Hepatocyte (in vitro differentiated cells): ENCODE measurements around the gene DNAH17. TPM values are rescaled to one million over a fixed set of nuclear protein-coding genes. Genes with fewer than 3 reads are reported as not detected.

Experiments used
- DNase-seq: peaks from one replicate; pipeline ENCODE4 v3.0.0-alpha.2; 2016; ENCODE audit warnings: low spot score
- H2AFZ ChIP-seq: fragments of 200-600 bp; sonication (generic); 2 replicates; pipeline ENCODE4 v1.6.0; 2016; ENCODE audit warnings: antibody characterized with exemption, mild to moderate bottlenecking
- H3K27ac ChIP-seq: fragments of 200-600 bp; sonication (generic); 2 replicates; pipeline ENCODE4 v1.5.1; 2016; ENCODE audit warnings: mild to moderate bottlenecking
- H3K27me3 ChIP-seq: fragments of 200-600 bp; sonication (generic); 2 replicates; pipeline ENCODE4 v1.6.1; 2016
- H3K36me3 ChIP-seq: fragments of 200-600 bp; sonication (generic); replicated peaks from 2 replicates; pipeline ENCODE4 v1.5.1; 2016; ENCODE audit warnings: low read depth; ENCODE audit not compliant: insufficient read depth
- H3K4me1 ChIP-seq: fragments of 200-600 bp; sonication (generic); 2 replicates; pipeline ENCODE4 v1.5.1; 2016; ENCODE audit warnings: mild to moderate bottlenecking, moderate library complexity; ENCODE audit not compliant: insufficient read depth
- H3K4me2 ChIP-seq: fragments of 200-600 bp; sonication (generic); 2 replicates; pipeline ENCODE4 v1.6.0; 2016
- H3K4me3 ChIP-seq: fragments of 200-600 bp; sonication (generic); 2 replicates; pipeline ENCODE4 v1.5.1; 2016; ENCODE audit warnings: mild to moderate bottlenecking
- H3K79me2 ChIP-seq: fragments of 200-600 bp; sonication (generic); 2 replicates; pipeline ENCODE4 v1.6.0; 2017; ENCODE audit warnings: mild to moderate bottlenecking
- H3K9me2 ChIP-seq: fragments of 200-600 bp; sonication (generic); replicated peaks from 2 replicates; pipeline ENCODE4 v1.6.0; 2017; ENCODE audit warnings: mild to moderate bottlenecking; ENCODE audit not compliant: insufficient read depth
- H3K9me3 ChIP-seq: fragments of 200-600 bp; sonication (generic); 2 replicates; pipeline ENCODE4 v1.5.1; 2016; ENCODE audit warnings: low read depth, mild to moderate bottlenecking
- H4K20me1 ChIP-seq: fragments of 200-600 bp; sonication (generic); 2 replicates; pipeline ENCODE4 v1.6.0; 2016; ENCODE audit warnings: mild to moderate bottlenecking; ENCODE audit not compliant: insufficient read depth, poor library complexity, severe bottlenecking
- CTCF ChIP-seq: fragments of 200-600 bp; sonication (generic); IDR thresholded peaks from 2 replicates; pipeline ENCODE4 v1.5.1; 2016; ENCODE audit warnings: antibody characterized with exemption, mild to moderate bottlenecking; ENCODE audit not compliant: poor library complexity
- EZH2 ChIP-seq: fragments of 200-600 bp; sonication (generic); IDR thresholded peaks from 2 replicates; pipeline ENCODE4 v1.6.1; 2016; ENCODE audit warnings: antibody characterized with exemption, mild to moderate bottlenecking, borderline replicate concordance
- EZH2phosphoT487 ChIP-seq: fragments of 200-600 bp; sonication (generic); IDR thresholded peaks from one replicate; pipeline ENCODE4 v1.6.1; 2018; ENCODE audit warnings: antibody characterized with exemption, mild to moderate bottlenecking, low read depth, moderate library complexity; ENCODE audit not compliant: unreplicated experiment, severe bottlenecking
- WGBS: methylation state at CpG from one replicate; pipeline ENCODE4 v1.1.6; 2016; ENCODE audit warnings: low lambda C conversion rate; ENCODE audit errors: missing lambda C conversion rate; 5-methylcytosine and 5-hydroxymethylcytosine counted together
- polyA plus RNA-seq: library from polyadenylated mRNA; unstranded; fragments of >200 nt; fragmentation: Nextera tagmentation; extraction: Ambion mirVana; gene quantifications from 2 replicates; pipeline ENCODE4 v1.2.1, GENCODE V29; 2016
- total RNA-seq: library from RNA; depleted of rRNA; stranded (reverse); fragments of >200 nt; gene quantifications from 2 replicates; pipeline ENCODE4 v1.2.3, GENCODE V29; 2014

DNAH17 gene
- total and polyA plus RNA-seq, 2 experiments from 2014 or later = 0.20 to 1.5 TPM

- 95% methylated on average over 16 of the region's 23 CpGs for WGBS
Measured at GRCh38 chr17:78524870-78525510, 52.2 kb downstream of the DNAH17 start.

DNA sequence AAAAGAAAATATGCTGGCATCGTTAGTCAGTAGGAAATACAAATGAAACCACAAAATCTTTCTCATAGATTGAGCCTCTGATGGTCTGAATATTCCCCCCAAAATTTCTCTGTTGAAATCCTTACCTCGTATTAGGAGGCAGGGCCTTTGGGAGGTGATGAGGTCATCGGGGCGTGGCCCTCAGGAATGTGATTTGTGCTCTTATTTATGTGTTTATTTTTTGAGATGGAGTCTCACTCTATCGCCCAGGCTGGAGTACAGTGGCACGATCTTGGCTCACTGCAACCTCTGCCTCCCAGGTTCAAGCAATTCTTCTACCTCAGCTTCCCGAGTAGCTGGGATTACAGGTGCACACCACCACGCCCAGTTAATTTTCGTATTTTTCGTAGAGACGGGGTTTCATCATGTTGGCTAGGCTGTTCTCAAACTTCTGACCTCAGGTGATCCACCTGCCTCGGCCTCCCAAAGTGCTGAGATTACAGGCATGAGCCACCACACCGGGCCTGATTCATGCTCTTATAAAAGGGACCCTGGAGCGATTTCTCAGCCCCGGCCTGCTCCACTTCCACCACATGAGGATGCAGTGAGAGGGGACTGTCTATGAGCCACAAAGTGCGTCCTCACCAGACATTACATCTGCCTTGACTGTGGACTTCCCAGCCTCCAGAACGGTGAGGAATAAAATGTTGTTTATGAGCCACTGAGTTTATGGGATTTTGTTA is 53.1 kb downstream of the DNAH17 start:
- Histone ChIP-seq H3K27ac (no peak overlapping the region), H3K4me1 (no peaks in the 10 kb centered on the region), H3K79me2 (no peaks in the 10 kb centered on the region), H4K20me1 (no peaks in the 10 kb centered on the region), H3K27me3 (no peaks in the 10 kb centered on the region), H3K4me3 (no peak overlapping the region), H3K36me3 (no peaks in the 10 kb centered on the region), H3K4me2 (no peak overlapping the region), H2AFZ (no peak overlapping the region), H3K9me3 (no peaks in the 10 kb centered on the region), H3K9me2 (no peaks in the 10 kb centered on the region)
- WGBS = 91% methylated on average over 17 of the region's 17 CpGs
- no peak for DNase-seq
- TF ChIP-seq CTCF (no peak), EZH2phosphoT487 (no peak), EZH2 (no peak)

More at GRCh38 chr17:78524870-78525510, 52.2 kb downstream of the DNAH17 start:
- Histone ChIP-seq H2AFZ (no peak overlapping the region), H3K9me3 (no peaks in the 10 kb centered on the region), H4K20me1 (no peaks in the 10 kb centered on the region), H3K36me3 (no peaks in the 10 kb centered on the region), H3K4me3 (no peak overlapping the region), H3K27me3 (no peaks in the 10 kb centered on the region), H3K9me2 (no peaks in the 10 kb centered on the region), H3K4me1 (no peaks in the 10 kb centered on the region), H3K4me2 (no peak overlapping the region), H3K79me2 (no peaks in the 10 kb centered on the region), H3K27ac (no peak overlapping the region)
- TF ChIP-seq CTCF (no peak), EZH2 (no peak), EZH2phosphoT487 (no peak)
- no peak for DNase-seq

DNA sequence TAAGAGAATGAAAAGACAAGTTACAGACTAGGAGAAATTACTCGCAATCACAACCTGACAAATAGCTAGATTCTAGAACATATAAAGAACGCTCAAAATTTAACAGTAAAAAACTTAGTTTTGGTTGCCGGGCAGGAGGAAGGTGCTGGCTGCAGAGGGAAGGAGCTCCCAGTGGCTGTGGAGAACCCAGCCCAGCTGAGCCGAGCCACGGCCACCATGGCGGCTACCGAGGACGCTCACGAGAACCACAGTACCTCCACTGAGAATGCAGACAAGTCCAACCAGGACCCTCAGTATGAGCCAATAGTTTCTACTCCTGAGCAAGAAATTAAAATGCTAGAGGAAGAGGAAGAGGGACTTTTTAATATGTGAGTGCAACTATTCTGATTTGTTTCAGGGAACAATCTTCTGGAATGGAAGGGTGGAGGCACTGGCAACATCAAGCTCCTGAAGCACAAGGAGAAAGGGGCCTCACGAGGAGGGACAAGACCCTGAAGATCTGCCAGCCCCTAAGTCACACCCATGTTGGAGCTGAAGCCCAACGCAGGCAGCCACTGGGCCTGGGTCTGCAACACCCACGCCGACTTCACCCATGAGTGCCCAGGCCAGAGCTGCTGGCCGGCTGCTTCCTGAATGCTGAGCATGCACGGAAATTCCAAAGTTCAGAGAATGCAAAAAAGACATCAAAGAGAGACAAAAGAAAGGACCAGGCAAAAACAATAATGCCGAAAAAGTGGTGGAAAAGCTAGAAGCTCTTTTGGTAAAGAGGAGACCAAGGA is 55.0 kb downstream of the DNAH17 start:
- Histone ChIP-seq H3K4me1 (no peaks in the 10 kb centered on the region), H3K36me3 (no peaks in the 10 kb centered on the region), H3K79me2 (no peaks in the 10 kb centered on the region), H3K4me2 (no peak overlapping the region), H2AFZ (no peak overlapping the region), H3K4me3 (no peak overlapping the region), H3K9me3 (no peaks in the 10 kb centered on the region), H3K9me2 (no peaks in the 10 kb centered on the region), H3K27me3 (no peaks in the 10 kb centered on the region), H4K20me1 (no peaks in the 10 kb centered on the region), H3K27ac (no peak overlapping the region)
- no peak for DNase-seq
- 95% methylated on average over 16 of the region's 16 CpGs for WGBS
- TF ChIP-seq EZH2 = no peak
- TF ChIP-seq EZH2phosphoT487 = no peak
- TF ChIP-seq CTCF = no peak
